GDM1 (cell line): Measurements from ENCODE around the gene TUBD1.
"Not testable (repeated sequence)": the region's sequence is repeated elsewhere in the genome, so short reads cannot be mapped to it uniquely, and the experiment has no call there.

ENCODE experiments used
- DNase-seq: peaks from one replicate; lab custom pipeline; 2025; lab: John Stamatoyannopoulos, UW

The TUBD1 gene

GRCh38 chr17:59844884-59845594 is 47.7 kb downstream of the TUBD1 start:
- DNase-seq, result no peak

- DNase-seq, result no peak
These were observed 49.7 kb downstream of the TUBD1 start for GRCh38 chr17:59842901-59843652.

GRCh38 chr17:59841882-59842263 is 50.9 kb downstream of the TUBD1 start:
- DNase-seq, result not testable (repeated sequence)

- DNase-seq, result not testable (repeated sequence)
These were observed 51.5 kb downstream of the TUBD1 start for GRCh38 chr17:59841091-59841881.

GRCh38 chr17:59840329-59841090 is 52.2 kb downstream of the TUBD1 start:
- no peak for DNase-seq

GRCh38 chr17:59839651-59840328 is 53.0 kb downstream of the TUBD1 start:
- no peak for DNase-seq

- DNase-seq, result no peak
These were observed 54.5 kb downstream of the TUBD1 start for GRCh38 chr17:59838052-59838916.

- peak; percentile 88 for DNase-seq
These were observed 55.3 kb downstream of the TUBD1 start for GRCh38 chr17:59837308-59838051.

- no peak for DNase-seq
These were observed 59.8 kb downstream of the TUBD1 start for GRCh38 chr17:59832883-59833379.

- no peak for DNase-seq
These were observed 61.8 kb downstream of the TUBD1 start for GRCh38 chr17:59830846-59831486.

- DNase-seq, result no peak
These were observed 62.6 kb downstream of the TUBD1 start for GRCh38 chr17:59830007-59830630.

- DNase-seq, result peak; percentile 57
These were observed 63.3 kb downstream of the TUBD1 start for GRCh38 chr17:59829217-59830006.

GRCh38 chr17:59828819-59829216 is 63.9 kb downstream of the TUBD1 start:
- DNase-seq, result not testable (repeated sequence)

GRCh38 chr17:59828478-59828760 is 64.3 kb downstream of the TUBD1 start:
- DNase-seq, result no peak

GRCh38 chr17:59827721-59828477 is 64.8 kb downstream of the TUBD1 start:
- no peak for DNase-seq

GRCh38 chr17:59826706-59827453 is 65.9 kb downstream of the TUBD1 start:
- DNase-seq, result no peak
